ENCODE data around the gene PRELID3B.
A peak's percentile ranks its signal among the peaks of the same experiment; 100 is the strongest.

The PRELID3B gene

DNA sequence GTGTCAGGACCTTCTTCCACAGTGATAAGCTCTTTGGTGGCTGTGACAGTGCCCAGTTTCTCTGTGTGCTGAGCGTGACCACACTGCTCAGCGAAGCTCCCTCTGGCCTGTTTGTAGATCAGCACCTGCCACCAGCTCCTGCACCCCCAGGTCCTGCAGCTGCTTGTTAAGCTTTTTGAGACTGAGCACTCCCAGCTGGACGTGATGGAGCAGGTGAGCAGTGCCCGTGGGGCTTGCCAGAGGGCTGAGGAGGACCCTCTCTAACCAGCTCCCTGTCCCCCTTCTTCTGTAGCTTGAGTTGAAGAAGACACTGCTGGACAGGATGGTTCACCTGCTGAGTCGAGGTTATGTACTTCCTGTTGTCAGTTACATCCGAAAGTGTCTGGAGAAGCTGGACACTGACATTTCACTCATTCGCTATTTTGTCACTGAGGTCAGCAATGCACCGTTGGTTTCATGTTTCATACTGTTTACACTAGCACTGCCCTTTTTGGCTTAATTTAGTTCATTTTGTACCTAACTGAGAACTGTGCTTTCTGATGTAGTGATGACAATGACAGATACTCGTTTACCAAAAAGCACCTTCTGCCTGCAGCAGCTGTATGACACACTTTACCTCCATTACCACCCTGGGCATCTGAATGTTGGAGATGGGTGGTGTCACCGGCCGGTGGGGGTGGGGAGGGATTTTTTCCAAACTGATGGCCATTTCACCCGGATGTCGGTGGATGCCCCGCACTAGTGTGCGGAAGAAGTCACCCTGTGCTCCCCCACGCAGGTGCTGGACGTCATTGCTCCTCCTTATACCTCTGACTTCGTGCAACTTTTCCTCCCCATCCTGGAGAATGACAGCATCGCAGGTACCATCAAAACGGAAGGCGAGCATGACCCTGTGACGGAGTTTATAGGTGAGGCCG lies 49.0 kb downstream of the PRELID3B start:
- no peak for DNase-seq (ENCODE audit: low spot score)

DNA sequence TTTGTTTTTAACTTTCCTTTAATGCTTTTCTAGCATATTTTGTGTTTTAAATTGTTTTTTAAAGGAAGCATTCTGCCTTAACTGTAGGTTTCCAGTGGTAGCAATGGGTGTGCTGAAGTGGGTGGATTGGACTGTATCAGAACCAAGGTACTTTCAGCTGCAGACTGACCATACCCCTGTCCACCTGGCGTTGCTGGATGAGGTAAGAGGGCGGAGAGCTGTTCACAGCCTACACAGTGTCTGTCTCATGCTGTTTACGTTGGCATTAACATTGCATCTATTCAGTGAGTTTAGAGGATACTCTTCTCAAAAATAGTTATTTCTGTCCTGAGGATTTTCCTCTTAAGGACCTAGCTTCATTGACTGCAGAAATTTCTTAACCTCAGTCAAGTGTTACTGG lies 49.7 kb downstream of the PRELID3B start:
- DNase-seq (ENCODE audit: low spot score), result no peak

- no peak for DNase-seq (ENCODE audit: low spot score)
Observed at GRCh38 chr20:58991715-58992114, 50.9 kb downstream of the PRELID3B start.

DNA sequence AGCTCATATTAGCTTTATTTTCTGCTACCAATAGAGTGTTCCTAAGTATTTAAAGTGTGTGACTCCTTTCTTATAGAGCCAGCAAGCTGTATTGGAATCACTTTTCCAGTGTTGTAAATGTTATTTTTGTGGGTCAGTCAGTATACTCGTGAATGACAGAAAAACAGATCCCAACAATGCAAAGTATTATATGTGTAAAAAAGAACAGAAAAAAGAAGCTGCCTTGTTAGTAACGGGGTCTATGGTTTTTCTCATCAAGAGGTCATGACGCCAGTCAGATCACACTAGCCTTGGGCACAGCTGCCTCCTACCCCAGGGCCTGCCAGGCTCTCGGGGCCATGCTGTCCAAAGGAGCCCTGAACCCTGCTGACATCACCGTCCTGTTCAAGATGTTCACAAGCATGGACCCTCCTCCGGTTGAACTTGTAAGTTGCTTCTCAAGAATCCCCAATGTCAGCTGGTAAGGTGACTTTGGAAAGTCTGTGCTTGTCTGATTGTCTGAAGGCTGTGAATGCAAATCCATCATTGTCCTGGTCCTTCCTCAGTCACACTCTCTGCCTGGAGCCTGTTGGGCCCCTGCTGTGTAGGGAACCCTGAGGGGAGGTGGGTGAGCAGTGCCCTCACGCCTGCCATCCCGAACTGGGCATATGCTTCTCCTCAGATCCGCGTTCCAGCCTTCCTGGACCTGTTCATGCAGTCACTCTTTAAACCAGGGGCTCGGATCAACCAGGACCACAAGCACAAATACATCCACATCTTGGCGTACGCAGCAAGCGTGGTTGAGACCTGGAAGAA lies 51.7 kb downstream of the PRELID3B start:
- no peak for DNase-seq (ENCODE audit: low spot score)

GRCh38 chr20:58989196-58989595 lies 53.4 kb downstream of the PRELID3B start:
- DNase-seq (ENCODE audit: low spot score), result no peak

GRCh38 chr20:58988565-58988882 lies 54.1 kb downstream of the PRELID3B start:
- DNase-seq (ENCODE audit: low spot score), result no peak

GRCh38 chr20:58987790-58988564 lies 54.6 kb downstream of the PRELID3B start:
- DNase-seq (ENCODE audit: low spot score), result peak; percentile 75

DNA sequence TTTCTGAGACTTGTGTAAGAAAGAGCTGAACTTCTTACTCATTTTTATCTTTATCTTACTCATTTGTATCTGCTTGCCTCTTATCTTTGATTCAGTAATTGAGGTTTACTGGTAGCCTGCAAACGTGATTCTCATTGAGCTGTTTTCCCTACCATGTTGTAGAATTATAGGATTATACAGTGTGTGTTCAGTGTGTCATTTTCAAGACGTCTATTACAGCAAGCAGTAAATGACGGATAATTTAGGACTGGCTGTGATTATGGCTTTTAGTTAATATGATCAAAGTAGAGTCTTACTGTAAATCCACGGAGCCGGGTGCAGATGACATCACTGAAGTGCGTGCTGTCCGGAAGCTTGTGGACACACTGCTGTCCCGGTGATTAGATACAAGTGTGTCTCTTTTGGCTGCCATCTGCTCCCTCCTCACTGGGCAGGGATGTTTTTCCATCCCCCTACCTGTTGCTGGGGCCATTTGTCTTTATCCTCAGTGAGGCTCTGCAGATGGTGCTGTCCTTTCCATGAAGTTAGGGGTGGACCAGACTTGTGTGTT lies 55.5 kb downstream of the PRELID3B start:
- DNase-seq (ENCODE audit: low spot score), result no peak

GRCh38 chr20:58986286-58986967 lies 56.2 kb downstream of the PRELID3B start:
- DNase-seq (ENCODE audit: low spot score), result no peak

- DNase-seq (ENCODE audit: low spot score), result no peak
Observed at GRCh38 chr20:58985656-58986055, 56.9 kb downstream of the PRELID3B start.

GRCh38 chr20:58984691-58985090 lies 57.9 kb downstream of the PRELID3B start:
- DNase-seq (ENCODE audit: low spot score), result no peak
